Neural cell (in vitro differentiated cells): Measurements from ENCODE around the gene CRTC1.

Experiments
- MXI1 ChIP-seq: fragments of 450-650 bp; conservative IDR thresholded peaks from 2 replicates; pipeline ENCODE4 v1.6.1; 2014; ENCODE audit warnings: antibody characterized with exemption, mild to moderate bottlenecking; ENCODE audit not compliant: poor library complexity, severe bottlenecking
- RAD21 ChIP-seq: fragments of 450-650 bp; conservative IDR thresholded peaks from 2 replicates; pipeline ENCODE4 v1.6.1; 2014; ENCODE audit warnings: antibody characterized with exemption, mild to moderate bottlenecking, moderate library complexity
- SMC3 ChIP-seq: fragments of 450-650 bp; conservative IDR thresholded peaks from 2 replicates; pipeline ENCODE4 v1.6.1; 2014; ENCODE audit warnings: antibody characterized with exemption, mild to moderate bottlenecking, moderate library complexity; ENCODE audit not compliant: poor library complexity
- TAF1 ChIP-seq: IDR thresholded peaks from 2 replicates; pipeline ENCODE4 v1.6.1; 2012; ENCODE audit warnings: low read depth
- TF ChIP-seq, protein P1 (sequence below): fragments of 450-650 bp; IDR thresholded peaks from 2 replicates; pipeline ENCODE4 v1.5.1; 2014; ENCODE audit warnings: antibody characterized with exemption, mild to moderate bottlenecking, moderate library complexity; ENCODE audit not compliant: poor library complexity, severe bottlenecking

DNA sequence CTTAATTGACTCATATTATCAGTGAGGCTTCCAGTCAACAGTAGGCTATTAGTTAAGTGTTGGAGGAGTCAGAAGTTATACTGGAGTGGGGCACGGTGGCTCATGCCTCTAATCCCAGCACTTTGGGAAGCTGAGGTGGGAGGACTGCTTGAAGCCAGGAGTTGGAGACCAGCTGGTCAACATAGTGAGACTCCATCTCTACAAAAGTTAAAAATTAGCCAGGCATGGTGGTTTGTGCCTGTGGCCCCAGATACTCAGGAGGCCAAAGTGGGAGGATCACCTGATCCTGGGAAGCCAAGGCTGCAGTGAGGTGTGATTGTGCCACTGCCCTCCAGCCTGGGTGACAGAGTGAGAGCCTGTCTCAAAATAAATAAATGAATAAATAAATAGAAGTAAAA lies 54.5 kb downstream of the CRTC1 start:
- TF ChIP-seq, protein P1, sequence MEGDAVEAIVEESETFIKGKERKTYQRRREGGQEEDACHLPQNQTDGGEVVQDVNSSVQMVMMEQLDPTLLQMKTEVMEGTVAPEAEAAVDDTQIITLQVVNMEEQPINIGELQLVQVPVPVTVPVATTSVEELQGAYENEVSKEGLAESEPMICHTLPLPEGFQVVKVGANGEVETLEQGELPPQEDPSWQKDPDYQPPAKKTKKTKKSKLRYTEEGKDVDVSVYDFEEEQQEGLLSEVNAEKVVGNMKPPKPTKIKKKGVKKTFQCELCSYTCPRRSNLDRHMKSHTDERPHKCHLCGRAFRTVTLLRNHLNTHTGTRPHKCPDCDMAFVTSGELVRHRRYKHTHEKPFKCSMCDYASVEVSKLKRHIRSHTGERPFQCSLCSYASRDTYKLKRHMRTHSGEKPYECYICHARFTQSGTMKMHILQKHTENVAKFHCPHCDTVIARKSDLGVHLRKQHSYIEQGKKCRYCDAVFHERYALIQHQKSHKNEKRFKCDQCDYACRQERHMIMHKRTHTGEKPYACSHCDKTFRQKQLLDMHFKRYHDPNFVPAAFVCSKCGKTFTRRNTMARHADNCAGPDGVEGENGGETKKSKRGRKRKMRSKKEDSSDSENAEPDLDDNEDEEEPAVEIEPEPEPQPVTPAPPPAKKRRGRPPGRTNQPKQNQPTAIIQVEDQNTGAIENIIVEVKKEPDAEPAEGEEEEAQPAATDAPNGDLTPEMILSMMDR, result no peak
- no peak for TF ChIP-seq RAD21
- no peak for TF ChIP-seq MXI1
- no peak for TF ChIP-seq SMC3
- no peak for TF ChIP-seq TAF1
